ENCODE data around the gene SPAG16. TPM values are rescaled to one million over a fixed set of nuclear protein-coding genes. Genes with fewer than 3 reads are reported as not detected.
"Not testable (repeated sequence)": the region's sequence is repeated elsewhere in the genome, so short reads cannot be mapped to it uniquely, and the experiment has no call there.

The SPAG16 gene
- total RNA-seq, 1 donor: 35.2 TPM

DNA sequence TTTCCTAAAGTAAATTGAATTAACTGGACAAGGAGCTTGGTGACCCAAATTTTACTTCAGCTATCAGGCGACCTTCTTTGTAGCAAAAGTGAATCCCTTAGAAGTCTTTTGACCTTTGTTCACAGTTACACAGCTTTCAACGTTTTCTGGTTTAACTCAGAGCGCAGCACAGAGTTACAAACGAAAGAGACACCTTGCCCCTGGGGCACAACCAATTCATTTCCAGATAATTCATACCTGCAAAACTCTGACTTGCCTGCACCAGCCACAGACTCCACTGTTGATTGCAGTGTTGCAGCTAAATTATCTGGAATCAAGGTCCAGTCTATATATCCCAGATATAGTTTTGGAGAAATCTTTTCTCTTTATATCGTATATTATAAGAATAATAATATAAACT lies 768.0 kb downstream of the SPAG16 start:
- no peak for DNase-seq (ENCODE audit: low read depth)
- TF ChIP-seq, protein P1, sequence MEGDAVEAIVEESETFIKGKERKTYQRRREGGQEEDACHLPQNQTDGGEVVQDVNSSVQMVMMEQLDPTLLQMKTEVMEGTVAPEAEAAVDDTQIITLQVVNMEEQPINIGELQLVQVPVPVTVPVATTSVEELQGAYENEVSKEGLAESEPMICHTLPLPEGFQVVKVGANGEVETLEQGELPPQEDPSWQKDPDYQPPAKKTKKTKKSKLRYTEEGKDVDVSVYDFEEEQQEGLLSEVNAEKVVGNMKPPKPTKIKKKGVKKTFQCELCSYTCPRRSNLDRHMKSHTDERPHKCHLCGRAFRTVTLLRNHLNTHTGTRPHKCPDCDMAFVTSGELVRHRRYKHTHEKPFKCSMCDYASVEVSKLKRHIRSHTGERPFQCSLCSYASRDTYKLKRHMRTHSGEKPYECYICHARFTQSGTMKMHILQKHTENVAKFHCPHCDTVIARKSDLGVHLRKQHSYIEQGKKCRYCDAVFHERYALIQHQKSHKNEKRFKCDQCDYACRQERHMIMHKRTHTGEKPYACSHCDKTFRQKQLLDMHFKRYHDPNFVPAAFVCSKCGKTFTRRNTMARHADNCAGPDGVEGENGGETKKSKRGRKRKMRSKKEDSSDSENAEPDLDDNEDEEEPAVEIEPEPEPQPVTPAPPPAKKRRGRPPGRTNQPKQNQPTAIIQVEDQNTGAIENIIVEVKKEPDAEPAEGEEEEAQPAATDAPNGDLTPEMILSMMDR (IDR thresholded peaks at IDR 0.05; ENCODE audit: insufficient read depth, low read length): no peak
- H3K4me3 ChIP-seq (ENCODE audit: low read depth, low read length): no peak overlapping the region

DNA sequence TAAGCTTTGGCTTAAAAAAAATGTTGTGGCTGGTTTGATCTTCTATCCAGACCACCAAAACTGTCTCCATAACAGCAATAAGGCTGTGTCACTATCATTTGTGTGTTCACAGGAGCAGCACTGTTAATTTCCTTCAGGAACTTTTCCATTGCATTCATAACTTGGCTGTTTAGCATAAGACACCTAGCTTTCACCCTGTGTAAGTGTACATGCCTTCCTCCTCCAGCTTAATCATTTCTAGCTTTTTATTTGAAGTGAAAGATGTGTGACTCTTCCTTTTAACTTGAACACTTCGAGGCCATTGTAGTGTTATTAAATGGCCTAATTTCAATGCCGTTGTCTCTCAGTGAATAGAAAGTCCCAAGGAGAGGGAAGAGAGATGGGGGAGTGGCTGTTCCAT lies 773.7 kb downstream of the SPAG16 start:
- TF ChIP-seq, protein P1 (IDR thresholded peaks at IDR 0.05; ENCODE audit: insufficient read depth, low read length): no peak
- no peak for DNase-seq (ENCODE audit: low read depth)
- H3K4me3 ChIP-seq (ENCODE audit: low read depth, low read length): no peak overlapping the region

- DNase-seq (ENCODE audit: low read depth); H3K4me3 ChIP-seq (ENCODE audit: low read depth, low read length): not testable (repeated sequence)
These were observed 778.0 kb downstream of the SPAG16 start for GRCh38 chr2:214062279-214062678.

DNA sequence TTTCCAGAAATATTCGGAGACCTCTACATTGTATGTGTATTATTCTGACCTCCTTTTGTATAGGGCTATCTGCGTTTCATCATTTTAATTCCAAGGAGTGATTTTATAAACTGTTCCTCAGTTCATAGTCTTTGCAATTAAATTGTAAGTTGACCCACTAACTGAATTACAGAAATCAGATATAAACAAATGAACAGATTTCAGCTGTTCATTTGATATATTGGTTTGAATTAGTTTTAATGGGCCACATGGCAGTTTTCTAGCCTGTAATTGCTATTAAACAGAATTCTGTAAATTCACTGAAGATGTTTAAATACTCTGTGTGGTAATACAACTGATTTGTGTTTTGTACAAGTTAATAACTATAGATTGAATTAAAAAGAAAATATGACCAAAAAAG lies 780.2 kb downstream of the SPAG16 start:
- DNase-seq (ENCODE audit: low read depth): no peak
- TF ChIP-seq, protein P1 (IDR thresholded peaks at IDR 0.05; ENCODE audit: insufficient read depth, low read length): no peak
- H3K4me3 ChIP-seq (ENCODE audit: low read depth, low read length): no peak overlapping the region

DNA sequence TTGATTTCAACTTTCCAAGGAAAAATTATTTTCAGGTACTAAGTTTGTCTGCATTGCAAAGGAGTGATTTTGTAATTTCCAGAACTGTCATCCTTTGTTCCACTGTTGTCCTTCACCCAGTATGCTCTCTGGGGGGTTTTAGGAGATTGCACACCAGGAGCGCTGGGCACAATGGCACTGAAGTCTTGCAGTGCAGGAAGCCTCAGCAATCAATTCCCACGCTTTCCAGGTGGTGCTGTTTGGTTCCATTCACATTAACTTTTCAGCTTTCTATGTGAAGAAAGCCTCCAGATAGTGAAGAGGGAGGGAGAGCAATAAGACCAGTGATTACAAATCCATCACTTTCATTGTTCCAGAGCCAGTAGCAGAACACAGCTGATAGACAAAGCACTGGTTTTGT lies 782.6 kb downstream of the SPAG16 start:
- DNase-seq (ENCODE audit: low read depth): no peak
- no peak overlapping the region for H3K4me3 ChIP-seq (ENCODE audit: low read depth, low read length)
- TF ChIP-seq, protein P1 (IDR thresholded peaks at IDR 0.05; ENCODE audit: insufficient read depth, low read length): no peak

DNA sequence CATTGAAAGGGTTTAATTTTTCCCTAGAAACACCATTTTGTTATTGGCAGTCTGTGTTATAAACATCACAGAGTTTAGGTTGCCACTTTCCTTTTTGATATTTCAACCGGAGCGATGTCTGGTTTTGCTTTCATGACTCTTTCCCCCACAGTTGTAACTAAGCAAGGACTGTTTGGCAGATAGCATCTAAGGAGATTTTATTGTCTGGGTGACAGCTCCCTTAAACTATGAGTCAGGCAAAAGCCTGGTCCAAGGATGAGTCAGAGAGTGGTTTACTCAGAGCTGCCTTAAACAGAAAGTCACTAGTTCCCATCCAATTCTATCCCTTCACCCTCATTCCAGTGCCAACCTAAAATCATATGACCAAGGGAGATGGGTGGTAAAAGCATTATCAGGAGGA lies 785.0 kb downstream of the SPAG16 start:
- TF ChIP-seq, protein P1 (IDR thresholded peaks at IDR 0.05; ENCODE audit: insufficient read depth, low read length): no peak
- peak overlapping the region; percentile 8 for H3K4me3 ChIP-seq (ENCODE audit: low read depth, low read length)
- DNase-seq (ENCODE audit: low read depth): peak; percentile 90

GRCh38 chr2:214075456-214075855 lies 791.2 kb downstream of the SPAG16 start:
- H3K4me3 ChIP-seq (ENCODE audit: low read depth, low read length): no peak overlapping the region
- peak; percentile 62 for DNase-seq (ENCODE audit: low read depth)
- TF ChIP-seq, protein P1 (IDR thresholded peaks at IDR 0.05; ENCODE audit: insufficient read depth, low read length): no peak
